Neural cell (in vitro differentiated cells): Measurements from ENCODE around the gene ZZZ3.

Experiments used
- EP300 ChIP-seq: fragments of 450-650 bp; conservative IDR thresholded peaks from 2 replicates; pipeline ENCODE4 v1.6.1; 2014; ENCODE audit warnings: antibody characterized with exemption, mild to moderate bottlenecking, moderate library complexity; ENCODE audit not compliant: poor library complexity, severe bottlenecking
- EZH2 ChIP-seq: fragments of 200-600, 300-800 bp; shearing (Covaris generic), sonication (generic); IDR thresholded peaks from 2 replicates; pipeline ENCODE4 v1.6.1; 2014; ENCODE audit warnings: antibody characterized with exemption, low read length, borderline replicate concordance, mild to moderate bottlenecking; ENCODE audit not compliant: insufficient read depth, poor library complexity, severe bottlenecking
- MXI1 ChIP-seq: fragments of 450-650 bp; conservative IDR thresholded peaks from 2 replicates; pipeline ENCODE4 v1.6.1; 2014; ENCODE audit warnings: antibody characterized with exemption, mild to moderate bottlenecking; ENCODE audit not compliant: poor library complexity, severe bottlenecking
- SMC3 ChIP-seq: fragments of 450-650 bp; conservative IDR thresholded peaks from 2 replicates; pipeline ENCODE4 v1.6.1; 2014; ENCODE audit warnings: antibody characterized with exemption, mild to moderate bottlenecking, moderate library complexity; ENCODE audit not compliant: poor library complexity
- TAF1 ChIP-seq: IDR thresholded peaks from 2 replicates; pipeline ENCODE4 v1.6.1; 2012; ENCODE audit warnings: low read depth
- TF ChIP-seq, protein P1 (sequence below): fragments of 450-650 bp; IDR thresholded peaks from 2 replicates; pipeline ENCODE4 v1.5.1; 2014; ENCODE audit warnings: antibody characterized with exemption, mild to moderate bottlenecking, moderate library complexity; ENCODE audit not compliant: poor library complexity, severe bottlenecking
- TF ChIP-seq, protein P2 (sequence below): IDR thresholded peaks from 2 replicates; pipeline ENCODE4 v1.6.1; 2012; ENCODE audit warnings: borderline replicate concordance

DNA sequence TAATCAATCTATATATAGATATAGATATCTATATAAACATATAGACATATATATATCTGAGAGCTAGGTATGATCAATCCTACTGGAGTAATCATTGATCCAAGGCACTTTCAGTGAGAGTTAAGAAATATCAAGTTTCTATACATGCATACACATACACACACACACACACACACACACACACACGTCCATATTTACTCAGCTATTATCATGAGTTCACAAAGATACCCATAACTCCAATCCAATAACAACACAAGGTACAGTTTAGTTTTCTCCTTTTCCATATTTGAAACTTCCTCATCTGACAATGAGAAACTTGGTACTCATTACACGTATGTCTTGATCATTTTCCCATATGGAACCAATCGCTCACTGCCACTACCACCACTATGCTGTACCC, 27.3 kb upstream of the ZZZ3 start:
- TF ChIP-seq EP300 (no peak), SMC3 (no peak), TAF1 (no peak), EZH2 (no peak), MXI1 (no peak)
- TF ChIP-seq, protein P1, sequence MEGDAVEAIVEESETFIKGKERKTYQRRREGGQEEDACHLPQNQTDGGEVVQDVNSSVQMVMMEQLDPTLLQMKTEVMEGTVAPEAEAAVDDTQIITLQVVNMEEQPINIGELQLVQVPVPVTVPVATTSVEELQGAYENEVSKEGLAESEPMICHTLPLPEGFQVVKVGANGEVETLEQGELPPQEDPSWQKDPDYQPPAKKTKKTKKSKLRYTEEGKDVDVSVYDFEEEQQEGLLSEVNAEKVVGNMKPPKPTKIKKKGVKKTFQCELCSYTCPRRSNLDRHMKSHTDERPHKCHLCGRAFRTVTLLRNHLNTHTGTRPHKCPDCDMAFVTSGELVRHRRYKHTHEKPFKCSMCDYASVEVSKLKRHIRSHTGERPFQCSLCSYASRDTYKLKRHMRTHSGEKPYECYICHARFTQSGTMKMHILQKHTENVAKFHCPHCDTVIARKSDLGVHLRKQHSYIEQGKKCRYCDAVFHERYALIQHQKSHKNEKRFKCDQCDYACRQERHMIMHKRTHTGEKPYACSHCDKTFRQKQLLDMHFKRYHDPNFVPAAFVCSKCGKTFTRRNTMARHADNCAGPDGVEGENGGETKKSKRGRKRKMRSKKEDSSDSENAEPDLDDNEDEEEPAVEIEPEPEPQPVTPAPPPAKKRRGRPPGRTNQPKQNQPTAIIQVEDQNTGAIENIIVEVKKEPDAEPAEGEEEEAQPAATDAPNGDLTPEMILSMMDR: no peak
- TF ChIP-seq, protein P2, sequence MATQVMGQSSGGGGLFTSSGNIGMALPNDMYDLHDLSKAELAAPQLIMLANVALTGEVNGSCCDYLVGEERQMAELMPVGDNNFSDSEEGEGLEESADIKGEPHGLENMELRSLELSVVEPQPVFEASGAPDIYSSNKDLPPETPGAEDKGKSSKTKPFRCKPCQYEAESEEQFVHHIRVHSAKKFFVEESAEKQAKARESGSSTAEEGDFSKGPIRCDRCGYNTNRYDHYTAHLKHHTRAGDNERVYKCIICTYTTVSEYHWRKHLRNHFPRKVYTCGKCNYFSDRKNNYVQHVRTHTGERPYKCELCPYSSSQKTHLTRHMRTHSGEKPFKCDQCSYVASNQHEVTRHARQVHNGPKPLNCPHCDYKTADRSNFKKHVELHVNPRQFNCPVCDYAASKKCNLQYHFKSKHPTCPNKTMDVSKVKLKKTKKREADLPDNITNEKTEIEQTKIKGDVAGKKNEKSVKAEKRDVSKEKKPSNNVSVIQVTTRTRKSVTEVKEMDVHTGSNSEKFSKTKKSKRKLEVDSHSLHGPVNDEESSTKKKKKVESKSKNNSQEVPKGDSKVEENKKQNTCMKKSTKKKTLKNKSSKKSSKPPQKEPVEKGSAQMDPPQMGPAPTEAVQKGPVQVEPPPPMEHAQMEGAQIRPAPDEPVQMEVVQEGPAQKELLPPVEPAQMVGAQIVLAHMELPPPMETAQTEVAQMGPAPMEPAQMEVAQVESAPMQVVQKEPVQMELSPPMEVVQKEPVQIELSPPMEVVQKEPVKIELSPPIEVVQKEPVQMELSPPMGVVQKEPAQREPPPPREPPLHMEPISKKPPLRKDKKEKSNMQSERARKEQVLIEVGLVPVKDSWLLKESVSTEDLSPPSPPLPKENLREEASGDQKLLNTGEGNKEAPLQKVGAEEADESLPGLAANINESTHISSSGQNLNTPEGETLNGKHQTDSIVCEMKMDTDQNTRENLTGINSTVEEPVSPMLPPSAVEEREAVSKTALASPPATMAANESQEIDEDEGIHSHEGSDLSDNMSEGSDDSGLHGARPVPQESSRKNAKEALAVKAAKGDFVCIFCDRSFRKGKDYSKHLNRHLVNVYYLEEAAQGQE: no peak
